ENCODE results near the gene PSMD13. TPM values are rescaled to one million over a fixed set of nuclear protein-coding genes. Genes with fewer than 3 reads are reported as not detected.

The PSMD13 gene
- total RNA-seq, 1 experiment from 2014 or later: 179 TPM

DNA sequence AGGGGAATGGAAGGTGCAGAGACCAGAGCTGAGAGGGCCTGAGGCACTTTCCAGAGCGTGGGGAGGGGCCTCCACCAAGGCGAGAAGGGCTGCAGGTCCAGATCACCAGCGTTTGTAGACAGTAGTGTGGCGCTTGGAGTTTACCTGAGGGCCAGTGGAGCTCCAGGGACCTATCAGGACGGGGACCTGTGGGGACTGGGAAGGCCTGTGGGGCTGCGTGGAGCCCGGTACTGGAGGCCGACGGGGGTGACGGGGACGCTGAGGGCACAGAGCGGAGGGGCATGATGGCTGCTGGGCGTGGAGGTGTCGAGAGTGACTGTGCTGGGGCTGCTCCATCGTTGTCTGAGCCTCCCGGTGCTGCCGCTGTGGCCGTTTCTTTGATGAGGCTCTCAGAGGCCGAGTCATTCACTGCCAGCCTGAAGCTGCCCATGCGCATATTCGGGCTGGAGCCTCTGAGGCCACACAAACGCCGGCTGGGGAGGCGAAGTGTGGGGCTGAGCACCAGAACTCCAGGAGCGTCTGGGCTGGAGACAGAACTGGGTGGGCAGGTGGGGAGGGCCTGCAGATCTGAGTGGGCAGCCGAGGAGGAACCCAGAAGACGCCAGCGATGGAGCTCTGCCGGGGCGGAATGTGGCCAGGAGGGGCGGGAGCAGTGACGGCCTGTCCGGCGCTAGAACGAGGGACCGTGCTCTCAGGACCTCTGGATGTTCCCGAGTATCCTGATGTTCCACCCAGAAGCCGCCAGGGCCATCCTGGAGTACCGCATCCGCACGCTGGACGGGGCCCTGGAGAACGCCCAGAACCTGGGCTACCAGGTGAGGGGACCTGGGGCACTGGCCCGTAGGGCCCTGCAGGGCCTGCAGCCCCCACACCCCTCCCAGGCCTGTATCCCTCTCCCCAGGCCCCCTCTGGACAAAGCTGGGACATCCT is 54.8 kb downstream of the PSMD13 start:
- Histone ChIP-seq H3K4me1 (ENCODE audit: control insufficient read depth in 1 of 2, insufficient read depth in 2 of 2, low read length in 2 of 2) (peaks cover 14 to 25% of the 10 kb centered on the region in 2 experiments), H3K9me3 (ENCODE audit: control insufficient read depth in 1 of 2, insufficient read depth in 1 of 2, low read depth in 1 of 2, low read length in 2 of 2) (no peaks in the 10 kb centered on the region), H2AFZ (ENCODE audit: low read depth, low read length, poor library complexity, severe bottlenecking) (no peak overlapping the region), H3K9ac (ENCODE audit: low read length) (no peak overlapping the region), H3K36me3 (ENCODE audit: control insufficient read depth in 1 of 2, insufficient read depth in 2 of 2, low read length in 2 of 2) (peaks cover 0 to 5% of the 10 kb centered on the region in 2 experiments; a peak in 3 of 4 replicates), H3K4me3 (replicated peaks in 1 of 2; ENCODE audit: low read depth in 1 of 2, low read length in 2 of 2) (no peak overlapping the region), H3K27me3 (ENCODE audit: insufficient read depth, low read length) (no peaks in the 10 kb centered on the region), H4K20me1 (ENCODE audit: insufficient read depth) (no peaks in the 10 kb centered on the region), H3K4me2 (ENCODE audit: low read length) (no peak overlapping the region), H3K9me2 (ENCODE audit: insufficient read depth) (no peaks in the 10 kb centered on the region), H3K27ac (ENCODE audit: low read depth, low read length) (no peak overlapping the region), H3K79me2 (ENCODE audit: insufficient read depth, low read length) (peaks cover 7% of the 10 kb centered on the region; the same call in 1 of the 2 replicates)
- no peak for ATAC-seq
- POLR2A ChIA-PET: no interaction called here
- CTCF ChIA-PET: no interaction called here
- no peak for TF ChIP-seq FOSL1 (IDR thresholded peaks at IDR 0.05; ENCODE audit: low read depth)
- TF ChIP-seq, protein P1, sequence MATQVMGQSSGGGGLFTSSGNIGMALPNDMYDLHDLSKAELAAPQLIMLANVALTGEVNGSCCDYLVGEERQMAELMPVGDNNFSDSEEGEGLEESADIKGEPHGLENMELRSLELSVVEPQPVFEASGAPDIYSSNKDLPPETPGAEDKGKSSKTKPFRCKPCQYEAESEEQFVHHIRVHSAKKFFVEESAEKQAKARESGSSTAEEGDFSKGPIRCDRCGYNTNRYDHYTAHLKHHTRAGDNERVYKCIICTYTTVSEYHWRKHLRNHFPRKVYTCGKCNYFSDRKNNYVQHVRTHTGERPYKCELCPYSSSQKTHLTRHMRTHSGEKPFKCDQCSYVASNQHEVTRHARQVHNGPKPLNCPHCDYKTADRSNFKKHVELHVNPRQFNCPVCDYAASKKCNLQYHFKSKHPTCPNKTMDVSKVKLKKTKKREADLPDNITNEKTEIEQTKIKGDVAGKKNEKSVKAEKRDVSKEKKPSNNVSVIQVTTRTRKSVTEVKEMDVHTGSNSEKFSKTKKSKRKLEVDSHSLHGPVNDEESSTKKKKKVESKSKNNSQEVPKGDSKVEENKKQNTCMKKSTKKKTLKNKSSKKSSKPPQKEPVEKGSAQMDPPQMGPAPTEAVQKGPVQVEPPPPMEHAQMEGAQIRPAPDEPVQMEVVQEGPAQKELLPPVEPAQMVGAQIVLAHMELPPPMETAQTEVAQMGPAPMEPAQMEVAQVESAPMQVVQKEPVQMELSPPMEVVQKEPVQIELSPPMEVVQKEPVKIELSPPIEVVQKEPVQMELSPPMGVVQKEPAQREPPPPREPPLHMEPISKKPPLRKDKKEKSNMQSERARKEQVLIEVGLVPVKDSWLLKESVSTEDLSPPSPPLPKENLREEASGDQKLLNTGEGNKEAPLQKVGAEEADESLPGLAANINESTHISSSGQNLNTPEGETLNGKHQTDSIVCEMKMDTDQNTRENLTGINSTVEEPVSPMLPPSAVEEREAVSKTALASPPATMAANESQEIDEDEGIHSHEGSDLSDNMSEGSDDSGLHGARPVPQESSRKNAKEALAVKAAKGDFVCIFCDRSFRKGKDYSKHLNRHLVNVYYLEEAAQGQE (IDR thresholded peaks at IDR 0.05; ENCODE audit: low read depth): no peak
- no peak for TF ChIP-seq YY1 (IDR thresholded peaks at IDR 0.05; ENCODE audit: extremely low read depth, insufficient replicate concordance, low read depth, low read length)
- no peak for TF ChIP-seq CEBPB (IDR thresholded peaks at IDR 0.05; ENCODE audit: low read depth)
- no peak for TF ChIP-seq POLR2AphosphoS5 (IDR thresholded peaks at IDR 0.05; ENCODE audit: low read depth, low read length)
- no peak for TF ChIP-seq CBX3 (IDR thresholded peaks at IDR 0.05; ENCODE audit: low read depth)
- no peak for TF ChIP-seq RAD21 (IDR thresholded peaks at IDR 0.05; ENCODE audit: low read depth)
- TF ChIP-seq EGR1 (IDR thresholded peaks at IDR 0.05; ENCODE audit: low read depth): no peak
- TF ChIP-seq ELF1 (IDR thresholded peaks at IDR 0.05; ENCODE audit: borderline replicate concordance, low read depth): no peak
- TF ChIP-seq JUND (IDR thresholded peaks at IDR 0.05): no peak
- no peak for TF ChIP-seq EZH2phosphoT487 (IDR thresholded peaks at IDR 0.05; ENCODE audit: borderline replicate concordance)
- BruUV-seq (replicated peaks): no TSS peak
- RAD21 ChIA-PET (ENCODE audit: low non-redundant PET in 1 of 2, low total read pairs in 2 of 2, uncharacterized antibody in 2 of 2, unreplicated experiment in 2 of 2): no interaction called here
- no peak for DNase-seq (ENCODE audit: low read depth, low spot score)
- intact Hi-C loops (cut with micrococcal nuclease): no loop called here

Data from HCT116 (cell line).